ENCODE measurements around the gene DNAL4.

DNAL4 gene

GRCh38 chr22:38782402-38783094, 11.4 kb downstream of the DNAL4 start:
- H3K9ac ChIP-seq (ENCODE audit: low read length) = no peak overlapping the region
- H3K36me3 ChIP-seq (ENCODE audit: insufficient read depth, low read length) = peaks cover 24% of the 10 kb centered on the region
- H3K27ac ChIP-seq (ENCODE audit: low read depth, low read length) = no peak overlapping the region
- H3K4me3 ChIP-seq (ENCODE audit: low read depth in 1 of 2, low read length in 2 of 2) = no peak overlapping the region
- no peaks in the 10 kb centered on the region for H3K9me3 ChIP-seq (ENCODE audit: low read length)
- H3K27me3 ChIP-seq (ENCODE audit: control insufficient read depth in 1 of 2, insufficient read depth in 2 of 2, low read length in 2 of 2) = no peaks in the 10 kb centered on the region
- peaks cover 7% of the 10 kb centered on the region for H3K4me1 ChIP-seq (ENCODE audit: insufficient read depth, low read length)

- Histone ChIP-seq H3K9me3 (ENCODE audit: low read length) (no peaks in the 10 kb centered on the region), H3K27me3 (ENCODE audit: control insufficient read depth in 1 of 2, insufficient read depth in 2 of 2, low read length in 2 of 2) (no peaks in the 10 kb centered on the region), H3K4me1 (ENCODE audit: insufficient read depth, low read length) (no peaks in the 10 kb centered on the region), H3K4me3 (ENCODE audit: low read depth in 1 of 2, low read length in 2 of 2) (no peak overlapping the region), H3K27ac (ENCODE audit: low read depth, low read length) (no peak overlapping the region), H3K36me3 (ENCODE audit: insufficient read depth, low read length) (peaks cover 24% of the 10 kb centered on the region), H3K9ac (ENCODE audit: low read length) (no peak overlapping the region)
Measured at GRCh38 chr22:38781033-38781432, 12.9 kb downstream of the DNAL4 start.

- no peak overlapping the region for H3K27ac ChIP-seq (ENCODE audit: low read depth, low read length)
- H3K9ac ChIP-seq (ENCODE audit: low read length) = no peak overlapping the region
- peaks cover 22% of the 10 kb centered on the region for H3K36me3 ChIP-seq (ENCODE audit: insufficient read depth, low read length)
- H3K9me3 ChIP-seq (ENCODE audit: low read length) = no peaks in the 10 kb centered on the region
- H3K27me3 ChIP-seq (ENCODE audit: control insufficient read depth in 1 of 2, insufficient read depth in 2 of 2, low read length in 2 of 2) = no peaks in the 10 kb centered on the region
- H3K4me1 ChIP-seq (ENCODE audit: insufficient read depth, low read length) = no peaks in the 10 kb centered on the region
- H3K4me3 ChIP-seq (ENCODE audit: low read depth in 1 of 2, low read length in 2 of 2) = no peak overlapping the region
Measured at GRCh38 chr22:38777087-38777671, 16.8 kb downstream of the DNAL4 start.

- no peak overlapping the region for H3K27ac ChIP-seq (ENCODE audit: low read depth, low read length)
- H3K9me3 ChIP-seq (ENCODE audit: low read length) = no peaks in the 10 kb centered on the region
- H3K4me1 ChIP-seq (ENCODE audit: insufficient read depth, low read length) = no peaks in the 10 kb centered on the region
- peaks cover 17% of the 10 kb centered on the region for H3K36me3 ChIP-seq (ENCODE audit: insufficient read depth, low read length)
- no peaks in the 10 kb centered on the region for H3K27me3 ChIP-seq (ENCODE audit: control insufficient read depth in 1 of 2, insufficient read depth in 2 of 2, low read length in 2 of 2)
- no peak overlapping the region for H3K4me3 ChIP-seq (ENCODE audit: low read depth in 1 of 2, low read length in 2 of 2)
- H3K9ac ChIP-seq (ENCODE audit: low read length) = no peak overlapping the region
Measured at GRCh38 chr22:38776086-38776485, 17.9 kb downstream of the DNAL4 start.

- H3K9ac ChIP-seq (ENCODE audit: low read length) = no peak overlapping the region
- no peak overlapping the region for H3K4me3 ChIP-seq (ENCODE audit: low read depth in 1 of 2, low read length in 2 of 2)
- no peaks in the 10 kb centered on the region for H3K4me1 ChIP-seq (ENCODE audit: insufficient read depth, low read length)
- H3K27ac ChIP-seq (ENCODE audit: low read depth, low read length) = no peak overlapping the region
- H3K36me3 ChIP-seq (ENCODE audit: insufficient read depth, low read length) = peaks cover 17% of the 10 kb centered on the region
- no peaks in the 10 kb centered on the region for H3K9me3 ChIP-seq (ENCODE audit: low read length)
- H3K27me3 ChIP-seq (ENCODE audit: control insufficient read depth in 1 of 2, insufficient read depth in 2 of 2, low read length in 2 of 2) = no peaks in the 10 kb centered on the region
Measured at GRCh38 chr22:38775656-38776055, 18.3 kb downstream of the DNAL4 start.

GRCh38 chr22:38774496-38775166, 19.3 kb downstream of the DNAL4 start:
- H3K27ac ChIP-seq (ENCODE audit: low read depth, low read length) = no peak overlapping the region
- no peaks in the 10 kb centered on the region for H3K27me3 ChIP-seq (ENCODE audit: control insufficient read depth in 1 of 2, insufficient read depth in 2 of 2, low read length in 2 of 2)
- no peak overlapping the region for H3K4me3 ChIP-seq (ENCODE audit: low read depth in 1 of 2, low read length in 2 of 2)
- no peaks in the 10 kb centered on the region for H3K4me1 ChIP-seq (ENCODE audit: insufficient read depth, low read length)
- peaks cover 17% of the 10 kb centered on the region for H3K36me3 ChIP-seq (ENCODE audit: insufficient read depth, low read length)
- H3K9me3 ChIP-seq (ENCODE audit: low read length) = no peaks in the 10 kb centered on the region
- no peak overlapping the region for H3K9ac ChIP-seq (ENCODE audit: low read length)

GRCh38 chr22:38773363-38773946, 20.5 kb downstream of the DNAL4 start:
- no peak overlapping the region for H3K9ac ChIP-seq (ENCODE audit: low read length)
- no peak overlapping the region for H3K4me3 ChIP-seq (ENCODE audit: low read depth in 1 of 2, low read length in 2 of 2)
- H3K4me1 ChIP-seq (ENCODE audit: insufficient read depth, low read length) = no peaks in the 10 kb centered on the region
- H3K27ac ChIP-seq (ENCODE audit: low read depth, low read length) = no peak overlapping the region
- no peaks in the 10 kb centered on the region for H3K27me3 ChIP-seq (ENCODE audit: control insufficient read depth in 1 of 2, insufficient read depth in 2 of 2, low read length in 2 of 2)
- no peaks in the 10 kb centered on the region for H3K9me3 ChIP-seq (ENCODE audit: low read length)
- peaks cover 6% of the 10 kb centered on the region for H3K36me3 ChIP-seq (ENCODE audit: insufficient read depth, low read length)

- Histone ChIP-seq H3K9me3 (ENCODE audit: low read length) (no peaks in the 10 kb centered on the region), H3K36me3 (ENCODE audit: insufficient read depth, low read length) (no peaks in the 10 kb centered on the region), H3K4me1 (ENCODE audit: insufficient read depth, low read length) (no peaks in the 10 kb centered on the region), H3K9ac (ENCODE audit: low read length) (no peak overlapping the region), H3K4me3 (ENCODE audit: low read depth in 1 of 2, low read length in 2 of 2) (no peak overlapping the region), H3K27ac (ENCODE audit: low read depth, low read length) (no peak overlapping the region), H3K27me3 (ENCODE audit: control insufficient read depth in 1 of 2, insufficient read depth in 2 of 2, low read length in 2 of 2) (no peaks in the 10 kb centered on the region)
Measured at GRCh38 chr22:38772623-38772873, 21.4 kb downstream of the DNAL4 start.

- H3K9me3 ChIP-seq (ENCODE audit: low read length) = no peaks in the 10 kb centered on the region
- no peak overlapping the region for H3K4me3 ChIP-seq (ENCODE audit: low read depth in 1 of 2, low read length in 2 of 2)
- no peak overlapping the region for H3K9ac ChIP-seq (ENCODE audit: low read length)
- no peaks in the 10 kb centered on the region for H3K4me1 ChIP-seq (ENCODE audit: insufficient read depth, low read length)
- H3K36me3 ChIP-seq (ENCODE audit: insufficient read depth, low read length) = no peaks in the 10 kb centered on the region
- no peak overlapping the region for H3K27ac ChIP-seq (ENCODE audit: low read depth, low read length)
- peaks cover 0 to 3% of the 10 kb centered on the region in 2 donors for H3K27me3 ChIP-seq (ENCODE audit: control insufficient read depth in 1 of 2, insufficient read depth in 2 of 2, low read length in 2 of 2)
Measured at GRCh38 chr22:38770257-38770949, 23.5 kb downstream of the DNAL4 start.

- Histone ChIP-seq H3K27ac (ENCODE audit: low read depth, low read length) (no peak overlapping the region), H3K4me3 (ENCODE audit: low read depth in 1 of 2, low read length in 2 of 2) (no peak overlapping the region)
Measured at GRCh38 chr22:38768036-38768435, 25.9 kb downstream of the DNAL4 start.

GRCh38 chr22:38767313-38767712, 26.6 kb downstream of the DNAL4 start:
- Histone ChIP-seq H3K4me3 (ENCODE audit: low read depth in 1 of 2, low read length in 2 of 2) (no peak overlapping the region), H3K9ac (ENCODE audit: low read length) (no peak overlapping the region), H3K27ac (ENCODE audit: low read depth, low read length) (no peak overlapping the region), H3K36me3 (ENCODE audit: insufficient read depth, low read length) (no peaks in the 10 kb centered on the region), H3K4me1 (ENCODE audit: insufficient read depth, low read length) (no peaks in the 10 kb centered on the region), H3K27me3 (ENCODE audit: control insufficient read depth in 1 of 2, insufficient read depth in 2 of 2, low read length in 2 of 2) (peaks cover 0 to 3% of the 10 kb centered on the region in 2 donors), H3K9me3 (ENCODE audit: low read length) (no peaks in the 10 kb centered on the region)

More at GRCh38 chr22:38768036-38768435, 25.9 kb downstream of the DNAL4 start:
- H3K27me3 ChIP-seq (ENCODE audit: control insufficient read depth in 1 of 2, insufficient read depth in 2 of 2, low read length in 2 of 2) = peaks cover 0 to 3% of the 10 kb centered on the region in 2 donors
- no peaks in the 10 kb centered on the region for H3K4me1 ChIP-seq (ENCODE audit: insufficient read depth, low read length)
- no peak overlapping the region for H3K9ac ChIP-seq (ENCODE audit: low read length)
- no peaks in the 10 kb centered on the region for H3K36me3 ChIP-seq (ENCODE audit: insufficient read depth, low read length)
- no peaks in the 10 kb centered on the region for H3K9me3 ChIP-seq (ENCODE audit: low read length)
